RWPE1 (cell line): ENCODE data around the gene AUTS2.

Source experiments
- CTCF ChIA-PET: fragments of 350-600 bp; sonication (Branson Sonifier 250); formaldehyde crosslinking; extraction: SDS; loops from one replicate; lab custom pipeline; 2021; lab: Yijun Ruan, JAX
- POLR2A ChIA-PET: fragments of 400-600 bp; formaldehyde crosslinking; extraction: SDS; loops from one replicate; lab custom pipeline; 2020; ENCODE audit warnings: antibody characterized with exemption; ENCODE audit not compliant: low non-redundant PET; lab: Yijun Ruan, JAX
- DNase-seq: peaks from one replicate; pipeline ENCODE4 v3.0.0; 2012; ENCODE audit warnings: low spot score
- H3K27ac ChIP-seq: fragments of 450-650 bp; 2 replicates; pipeline ENCODE4 v1.5.1; 2017
- CTCF ChIP-seq: fragments of 450-650 bp; conservative IDR thresholded peaks from 2 replicates; pipeline ENCODE4 v1.5.1; 2017; ENCODE audit warnings: low read depth, mild to moderate bottlenecking

AUTS2 gene

DNA sequence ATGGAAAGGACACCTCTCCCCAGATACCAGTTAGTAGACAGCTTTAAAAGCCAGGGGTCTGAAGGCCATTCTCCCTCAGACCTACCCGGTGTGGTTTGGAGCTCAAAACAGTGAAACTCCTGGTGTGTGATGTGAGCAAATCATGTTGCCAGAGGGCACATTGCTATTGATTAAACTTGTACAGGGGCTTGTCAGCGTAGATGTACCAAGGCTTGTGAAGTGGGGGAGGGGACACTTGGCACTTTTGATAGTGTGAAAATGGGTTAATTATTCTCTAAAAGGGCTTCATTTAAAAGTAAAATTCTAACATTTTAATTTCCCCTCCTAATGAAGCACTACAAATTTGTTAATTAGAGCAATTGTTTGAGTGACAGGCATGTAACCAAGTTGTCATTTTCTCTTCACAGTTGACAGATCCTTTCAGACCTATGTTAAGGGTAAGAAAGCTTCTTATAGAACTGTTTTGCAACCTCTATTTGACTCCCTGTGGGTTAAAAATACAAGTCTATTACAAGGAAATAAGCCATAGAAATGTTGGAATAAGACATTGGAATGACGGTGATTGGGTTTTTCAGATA lies 1176.8 kb downstream of the AUTS2 start:
- CTCF ChIA-PET: interaction anchor here (0.7 kb wide), 3 partner anchors 58 to 1729 kb away, joined by 3 to 6 read pairs (median 5); no protein-coding TSS in a partner anchor

GRCh38 chr7:70775570-70776156 lies 1177.4 kb downstream of the AUTS2 start:
- H3K27ac ChIP-seq: no peak overlapping the region
- CTCF ChIA-PET: interaction anchor here (0.7 kb wide), 2 partner anchors 722 to 1728 kb away, joined by 3 to 6 read pairs; no protein-coding TSS in a partner anchor
- DNase-seq: no peak
- TF ChIP-seq CTCF: no peak
- POLR2A ChIA-PET: no interaction called here

More for the DNA sequence above, 1176.8 kb downstream of the AUTS2 start:
- no peak for TF ChIP-seq CTCF
- no peak overlapping the region for H3K27ac ChIP-seq
- POLR2A ChIA-PET: no interaction called here
- DNase-seq: no peak

GRCh38 chr7:70776627-70777101 lies 1178.4 kb downstream of the AUTS2 start:
- H3K27ac ChIP-seq: no peak overlapping the region
- DNase-seq: no peak
- TF ChIP-seq CTCF: no peak
- POLR2A ChIA-PET: no interaction called here
- CTCF ChIA-PET: interaction anchor here (0.5 kb wide), 1 partner anchor 396 kb away, joined by 6 read pairs; no protein-coding TSS in a partner anchor

- ChIA-PET POLR2A (no interaction called here), CTCF (no interaction called here)
- H3K27ac ChIP-seq: no peak overlapping the region
- DNase-seq: no peak
- no peak for TF ChIP-seq CTCF
These were observed 1179.0 kb downstream of the AUTS2 start for GRCh38 chr7:70777251-70777650.

- DNase-seq: no peak
- no peak for TF ChIP-seq CTCF
- H3K27ac ChIP-seq: no peak overlapping the region
- ChIA-PET CTCF (no interaction called here), POLR2A (no interaction called here)
These were observed 1180.3 kb downstream of the AUTS2 start for GRCh38 chr7:70778585-70778984.

- H3K27ac ChIP-seq: no peak overlapping the region
- DNase-seq: no peak
- TF ChIP-seq CTCF: no peak
- ChIA-PET POLR2A (no interaction called here), CTCF (no interaction called here)
These were observed 1181.0 kb downstream of the AUTS2 start for GRCh38 chr7:70779321-70779720.
